K562 (cell line): ENCODE results near the gene ROS1. TPM values are rescaled to one million over a fixed set of nuclear protein-coding genes. Genes with fewer than 3 reads are reported as not detected.

ENCODE experiments used
- ATAC-seq: fragments of 200-7000 bp; cut with Tn5 transposase; 3 replicates; pipeline ENCODE4 v1.9.1; 2020; ENCODE audit warnings: moderate library complexity
- BruUV-seq: library from RNA; stranded (reverse); fragments of 400-500 nt; replicated peaks from 2 replicates; lab custom pipeline; 2021; lab: Mats Ljungman, UMichigan
- CTCF ChIA-PET: fragments of 300-600 bp; formaldehyde crosslinking; extraction: SDS; loops from one replicate; lab custom pipeline; 2021; ENCODE audit warnings: low intra/inter-chr PET ratio; lab: Yijun Ruan, JAX
- POLR2A ChIA-PET: fragments of 300-600, 350-650 bp; sonication (Branson Sonifier 250); formaldehyde crosslinking; extraction: SDS; loops from one replicate; lab custom pipeline; 2021; ENCODE audit warnings: antibody characterized with exemption, inconsistent platforms; lab: Yijun Ruan, JAX
- DNase-seq, 4 experiments: peaks; one replicate each; pipeline versions ENCODE4 v3.0.0 to v3.0.0-alpha.2; 2011 to 2018; ENCODE audit warnings: low spot score in 3 of 4, mixed read lengths in 3 of 4; ENCODE audit errors: extremely low read depth in 1 of 4
- FAIRE-seq: peaks from 2 replicates; lab custom pipeline; 2011; peaks lifted over from hg19 to GRCh38; lab: Jason Lieb, UNC
- H2AFZ ChIP-seq: 2 replicates; pipeline ENCODE4 v1.6.0; 2011; ENCODE audit warnings: low read depth, low read length, control low read depth, inconsistent platforms
- H3K27ac ChIP-seq: fragments of 200-600 bp; 3 replicates; pipeline ENCODE4 v1.8.0; 2011; ENCODE audit warnings: low read depth, mild to moderate bottlenecking, control low read depth, inconsistent platforms, low read length, moderate library complexity, mixed read lengths; ENCODE audit errors: extremely low read depth
- H3K27me3 ChIP-seq, 2 experiments: fragments of 300-600 bp in 1 of 2; 2 replicates in 1 of 2; 3 replicates in 1 of 2; pipeline versions ENCODE4 v1.6.0 to v1.8.0; 2011; ENCODE audit warnings: inconsistent platforms in 2 of 2, low read length in 2 of 2, mild to moderate bottlenecking in 1 of 2, mixed read lengths in 1 of 2, moderate library complexity in 1 of 2; ENCODE audit not compliant: control insufficient read depth in 2 of 2, insufficient read depth in 2 of 2
- H3K36me3 ChIP-seq: fragments of 300-600 bp; 3 replicates; pipeline ENCODE4 v1.8.0; 2011; ENCODE audit warnings: mild to moderate bottlenecking, low read length, inconsistent platforms; ENCODE audit not compliant: control insufficient read depth, insufficient read depth
- H3K4me1 ChIP-seq, 2 experiments: fragments of 200-600 bp in 1 of 2; replicated peaks in 1 of 2; 2 replicates in 1 of 2; 3 replicates in 1 of 2; pipeline versions ENCODE4 v1.5.1 to v1.8.0; 2011; ENCODE audit warnings: inconsistent platforms in 2 of 2, low read length in 2 of 2, mild to moderate bottlenecking in 1 of 2, mixed read lengths in 1 of 2, moderate library complexity in 1 of 2; ENCODE audit not compliant: control insufficient read depth in 2 of 2, insufficient read depth in 2 of 2
- H3K4me2 ChIP-seq: 2 replicates; pipeline ENCODE4 v1.6.1; 2011; ENCODE audit warnings: low read length, control low read depth, inconsistent platforms, mixed read lengths; ENCODE audit not compliant: insufficient read depth
- H3K4me3 ChIP-seq: fragments of 200-600 bp; sonication (generic), shearing (Covaris generic); 2 replicates; pipeline ENCODE4 v1.5.1; 2016; ENCODE audit warnings: control low read depth, inconsistent platforms
- H3K79me2 ChIP-seq: fragments of 200-600 bp; 3 replicates; pipeline ENCODE4 v1.8.0; 2011; ENCODE audit warnings: low read length, inconsistent platforms; ENCODE audit not compliant: control insufficient read depth, insufficient read depth
- H3K9ac ChIP-seq, 2 experiments: 2 replicates each; pipeline versions ENCODE4 v1.6.0 to v1.6.1; 2011; ENCODE audit warnings: low read depth in 2 of 2, low read length in 2 of 2, control low read depth in 1 of 2, inconsistent platforms in 1 of 2, mild to moderate bottlenecking in 1 of 2, mixed read lengths in 1 of 2; ENCODE audit not compliant: insufficient read depth in 1 of 2
- H3K9me1 ChIP-seq: one replicate; pipeline ENCODE4 v1.6.0; 2011; ENCODE audit warnings: inconsistent platforms, mild to moderate bottlenecking, low read length, moderate library complexity; ENCODE audit not compliant: control insufficient read depth, insufficient read depth
- H3K9me3 ChIP-seq: replicated peaks from 2 replicates; pipeline ENCODE4 v1.5.1; 2011; ENCODE audit warnings: low read depth, low read length, inconsistent platforms; ENCODE audit not compliant: control insufficient read depth, insufficient read depth
- H4K20me1 ChIP-seq: replicated peaks from 2 replicates; pipeline ENCODE4 v1.6.1; 2011; ENCODE audit warnings: low read length, inconsistent platforms, mixed read lengths; ENCODE audit not compliant: control insufficient read depth, insufficient read depth
- ATF4 ChIP-seq: fragments of 450-650 bp; formaldehyde crosslinking; IDR thresholded peaks from 2 replicates; pipeline ENCODE4 v1.4.0; 2022; ENCODE audit warnings: mild to moderate bottlenecking, moderate library complexity
- ATF7 ChIP-seq: fragments of 450-650 bp; IDR thresholded peaks from 2 replicates; pipeline ENCODE4 v1.7.1; 2014; ENCODE audit warnings: mild to moderate bottlenecking, moderate library complexity
- ESRRB ChIP-seq: fragments of 250-450 bp; sonication (Bioruptor Pico); IDR thresholded peaks from 2 replicates; pipeline ENCODE4 v1.5.0; 2020; ENCODE audit warnings: mild to moderate bottlenecking, moderate library complexity, borderline replicate concordance
- ETV1 ChIP-seq: fragments of 450-650 bp; conservative IDR thresholded peaks from 2 replicates; pipeline ENCODE4 v1.6.1; 2016; ENCODE audit warnings: missing genetic modification characterization, control low read depth, low read depth, missing compliant biosample characterization
- GTF2E2 ChIP-seq: fragments of 200-800 bp; sonication (Bioruptor generic); IDR thresholded peaks from 2 replicates; pipeline ENCODE4 v1.6.1; 2016; ENCODE audit warnings: missing genetic modification characterization, missing compliant biosample characterization
- KAT7 ChIP-seq: sonication (generic); formaldehyde crosslinking; IDR thresholded peaks from 2 replicates; pipeline ENCODE4 v1.8.0; 2022; ENCODE audit warnings: missing genetic modification reagents, mild to moderate bottlenecking, borderline replicate concordance
- MIER1 ChIP-seq: fragments of 450-650 bp; IDR thresholded peaks from 2 replicates; pipeline ENCODE4 v1.6.1; 2016; ENCODE audit warnings: antibody characterized with exemption, mild to moderate bottlenecking, low read depth
- NR1H2 ChIP-seq: sonication (generic); formaldehyde crosslinking; IDR thresholded peaks from 2 replicates; pipeline ENCODE4 v1.4.0; 2020; ENCODE audit warnings: mild to moderate bottlenecking, missing genetic modification reagents
- SMARCE1 ChIP-seq: fragments of 450-650 bp; IDR thresholded peaks from 2 replicates; pipeline ENCODE4 v1.7.1; 2016; ENCODE audit warnings: mild to moderate bottlenecking
- SMC3 ChIP-seq: conservative IDR thresholded peaks from 2 replicates; pipeline ENCODE4 v1.6.1; 2011; ENCODE audit warnings: low read depth, low read length, improper control_type of control experiment; ENCODE audit not compliant: insufficient read depth
- STAT5A ChIP-seq: IDR thresholded peaks from 2 replicates; pipeline ENCODE4 v1.6.1; 2012; ENCODE audit warnings: low read length, inconsistent platforms, borderline replicate concordance
- ZNF146 ChIP-seq: IDR thresholded peaks from one replicate; pipeline ENCODE4 v1.6.1; 2018; ENCODE audit warnings: missing compliant biosample characterization; ENCODE audit not compliant: unreplicated experiment
- ZNF224 ChIP-seq: sonication (generic); formaldehyde crosslinking; IDR thresholded peaks from 2 replicates; pipeline ENCODE4 v1.8.0; 2022; ENCODE audit warnings: mild to moderate bottlenecking, missing genetic modification reagents
- ZZZ3 ChIP-seq: fragments of 450-650 bp; IDR thresholded peaks from 2 replicates; pipeline ENCODE4 v1.6.1; 2016; ENCODE audit warnings: antibody characterized with exemption, mild to moderate bottlenecking, moderate library complexity
- WGBS: fragments of 100-300 bp; shearing (Covaris generic); methylation state at CpG from one replicate; pipeline ENCODE4 v1.1.6; 2016; ENCODE audit warnings: low coverage, mixed read lengths; ENCODE audit not compliant: insufficient coverage; ENCODE audit errors: missing lambda C conversion rate; 5-methylcytosine and 5-hydroxymethylcytosine counted together
- in situ Hi-C: fragments of 300-500 bp; cut with MboI; formaldehyde crosslinking; loops from 4 replicates; pipeline ENCODE4 v1.15.0; 2018; ENCODE audit warnings: inconsistent platforms, mixed read lengths
- intact Hi-C: fragments of 100-400 bp; cut with micrococcal nuclease; formaldehyde crosslinking; loops from 2 replicates; pipeline ENCODE4 v1.14.2; 2022
- polyA plus RNA-seq, 8 experiments: library from polyadenylated mRNA; depleted of rRNA in 4 of 8; stranded (reverse) in 5 of 8; unstranded in 3 of 8; fragments of >200 nt; fragmentation: Nextera tagmentation in 2 of 8; fragmentation: Illumina TruSeq in 1 of 8; extraction: Ambion mirVana in 2 of 8; extraction: Trizol in 1 of 8; gene quantifications; 2 replicates each; pipeline versions ENCODE4 v1.2.1 to v1.2.3, GENCODE V29; 2011 to 2014; ENCODE audit warnings: inconsistent platforms in 1 of 8, missing spikeins in 1 of 8
- total RNA-seq, 7 experiments: library from RNA; depleted of rRNA in 6 of 7; stranded (reverse); fragments of >200 nt in 6 of 7; fragmentation: Illumina TruSeq in 2 of 7; extraction: Trizol in 2 of 7; gene quantifications; 2 replicates each; pipeline versions ENCODE4 v1.2.1 to v1.2.3, GENCODE V29; 2011 to 2021; ENCODE audit warnings: low replicate concordance in 1 of 7
- TF ChIP-seq, protein P1 (sequence below): IDR thresholded peaks from 2 replicates; pipeline ENCODE4 v1.6.1; 2012; ENCODE audit warnings: low read depth, low read length, improper control_type of control experiment, borderline replicate concordance
- TF ChIP-seq, protein P2 (sequence below): sonication (generic); formaldehyde crosslinking; IDR thresholded peaks from 2 replicates; pipeline ENCODE4 v1.8.0; 2023; ENCODE audit warnings: missing genetic modification reagents, mild to moderate bottlenecking, borderline replicate concordance

ROS1 gene
- total and polyA plus RNA-seq, 9 of the 15 experiments (the other 6 are each of a cell fraction or from before 2014, with no cell fraction given): under 0.01 to 0.16 (median 0.04) TPM; not detected in 6

DNA sequence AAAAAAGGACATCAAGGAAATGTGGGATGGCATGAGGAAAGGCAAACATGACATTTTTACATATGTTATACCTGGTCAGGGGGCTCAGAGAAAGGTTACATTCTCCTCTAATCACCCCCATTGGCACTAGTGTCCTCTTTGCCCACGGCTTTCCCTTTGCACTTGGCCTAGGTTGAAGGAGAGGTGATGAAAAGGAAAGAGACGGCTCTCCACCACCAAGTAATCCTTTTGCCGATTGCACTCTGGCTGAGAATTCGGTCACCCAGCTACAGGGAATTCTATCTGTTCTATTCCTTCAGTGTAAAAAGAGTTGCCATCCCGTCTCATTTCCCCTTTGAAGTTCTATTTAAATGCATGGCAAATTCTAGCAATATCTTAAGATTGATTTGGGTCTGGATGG lies 150.0 kb downstream of the ROS1 start:
- 0% methylated on average over 2 of the region's 5 CpGs for WGBS
- Histone ChIP-seq H4K20me1 (no peaks in the 10 kb centered on the region), H2AFZ (no peak overlapping the region), H3K27ac (no peak overlapping the region), H3K9me3 (no peaks in the 10 kb centered on the region), H3K9ac (no peak overlapping the region), H3K36me3 (no peaks in the 10 kb centered on the region), H3K79me2 (no peaks in the 10 kb centered on the region), H3K27me3 (peaks cover 0 to 4% of the 10 kb centered on the region in 2 experiments; a peak in 1 of 5 replicates), H3K4me2 (no peak overlapping the region), H3K4me3 (no peak overlapping the region), H3K4me1 (peaks cover 0 to 2% of the 10 kb centered on the region in 2 experiments; a peak in 1 of 5 replicates), H3K9me1 (no peaks in the 10 kb centered on the region)
- DNase-seq (no peak), ATAC-seq (no peak), FAIRE-seq (no peak)
- intact Hi-C loops: no loop called here
- ChIA-PET CTCF (no interaction called here), POLR2A (no interaction called here)
- BruUV-seq: no TSS peak
- in situ Hi-C loops: no loop called here
- TF ChIP-seq, protein P1, sequence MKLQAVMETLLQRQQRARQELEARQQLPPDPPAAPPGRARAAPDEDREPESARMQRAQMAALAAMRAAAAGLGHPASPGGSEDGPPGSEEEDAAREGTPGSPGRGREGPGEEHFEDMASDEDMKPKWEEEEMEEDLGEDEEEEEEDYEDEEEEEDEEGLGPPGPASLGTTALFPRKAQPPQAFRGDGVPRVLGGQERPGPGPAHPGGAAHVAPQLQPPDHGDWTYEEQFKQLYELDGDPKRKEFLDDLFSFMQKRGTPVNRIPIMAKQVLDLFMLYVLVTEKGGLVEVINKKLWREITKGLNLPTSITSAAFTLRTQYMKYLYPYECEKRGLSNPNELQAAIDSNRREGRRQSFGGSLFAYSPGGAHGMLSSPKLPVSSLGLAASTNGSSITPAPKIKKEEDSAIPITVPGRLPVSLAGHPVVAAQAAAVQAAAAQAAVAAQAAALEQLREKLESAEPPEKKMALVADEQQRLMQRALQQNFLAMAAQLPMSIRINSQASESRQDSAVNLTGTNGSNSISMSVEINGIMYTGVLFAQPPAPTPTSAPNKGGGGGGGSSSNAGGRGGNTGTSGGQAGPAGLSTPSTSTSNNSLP: no peak
- no peak for TF ChIP-seq KAT7 (CRISPR knock-in tag)
- no peak for TF ChIP-seq ESRRB (CRISPR knock-in tag)
- no peak for TF ChIP-seq GTF2E2 (tag)
- no peak for TF ChIP-seq STAT5A
- TF ChIP-seq SMARCE1: no peak
- no peak for TF ChIP-seq ETV1 (tag)
- TF ChIP-seq, protein P2, sequence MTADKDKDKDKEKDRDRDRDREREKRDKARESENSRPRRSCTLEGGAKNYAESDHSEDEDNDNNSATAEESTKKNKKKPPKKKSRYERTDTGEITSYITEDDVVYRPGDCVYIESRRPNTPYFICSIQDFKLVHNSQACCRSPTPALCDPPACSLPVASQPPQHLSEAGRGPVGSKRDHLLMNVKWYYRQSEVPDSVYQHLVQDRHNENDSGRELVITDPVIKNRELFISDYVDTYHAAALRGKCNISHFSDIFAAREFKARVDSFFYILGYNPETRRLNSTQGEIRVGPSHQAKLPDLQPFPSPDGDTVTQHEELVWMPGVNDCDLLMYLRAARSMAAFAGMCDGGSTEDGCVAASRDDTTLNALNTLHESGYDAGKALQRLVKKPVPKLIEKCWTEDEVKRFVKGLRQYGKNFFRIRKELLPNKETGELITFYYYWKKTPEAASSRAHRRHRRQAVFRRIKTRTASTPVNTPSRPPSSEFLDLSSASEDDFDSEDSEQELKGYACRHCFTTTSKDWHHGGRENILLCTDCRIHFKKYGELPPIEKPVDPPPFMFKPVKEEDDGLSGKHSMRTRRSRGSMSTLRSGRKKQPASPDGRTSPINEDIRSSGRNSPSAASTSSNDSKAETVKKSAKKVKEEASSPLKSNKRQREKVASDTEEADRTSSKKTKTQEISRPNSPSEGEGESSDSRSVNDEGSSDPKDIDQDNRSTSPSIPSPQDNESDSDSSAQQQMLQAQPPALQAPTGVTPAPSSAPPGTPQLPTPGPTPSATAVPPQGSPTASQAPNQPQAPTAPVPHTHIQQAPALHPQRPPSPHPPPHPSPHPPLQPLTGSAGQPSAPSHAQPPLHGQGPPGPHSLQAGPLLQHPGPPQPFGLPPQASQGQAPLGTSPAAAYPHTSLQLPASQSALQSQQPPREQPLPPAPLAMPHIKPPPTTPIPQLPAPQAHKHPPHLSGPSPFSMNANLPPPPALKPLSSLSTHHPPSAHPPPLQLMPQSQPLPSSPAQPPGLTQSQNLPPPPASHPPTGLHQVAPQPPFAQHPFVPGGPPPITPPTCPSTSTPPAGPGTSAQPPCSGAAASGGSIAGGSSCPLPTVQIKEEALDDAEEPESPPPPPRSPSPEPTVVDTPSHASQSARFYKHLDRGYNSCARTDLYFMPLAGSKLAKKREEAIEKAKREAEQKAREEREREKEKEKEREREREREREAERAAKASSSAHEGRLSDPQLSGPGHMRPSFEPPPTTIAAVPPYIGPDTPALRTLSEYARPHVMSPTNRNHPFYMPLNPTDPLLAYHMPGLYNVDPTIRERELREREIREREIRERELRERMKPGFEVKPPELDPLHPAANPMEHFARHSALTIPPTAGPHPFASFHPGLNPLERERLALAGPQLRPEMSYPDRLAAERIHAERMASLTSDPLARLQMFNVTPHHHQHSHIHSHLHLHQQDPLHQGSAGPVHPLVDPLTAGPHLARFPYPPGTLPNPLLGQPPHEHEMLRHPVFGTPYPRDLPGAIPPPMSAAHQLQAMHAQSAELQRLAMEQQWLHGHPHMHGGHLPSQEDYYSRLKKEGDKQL: no peak
- TF ChIP-seq NR1H2 (CRISPR knock-in tag): no peak
- TF ChIP-seq ZNF224 (CRISPR knock-in tag): no peak
- no peak for TF ChIP-seq MIER1
- no peak for TF ChIP-seq SMC3
- TF ChIP-seq ZZZ3: no peak
- TF ChIP-seq ATF4 (CRISPR knock-in tag): no peak
- no peak for TF ChIP-seq ZNF146
- TF ChIP-seq ATF7: no peak
